ENCODE results near the gene STKLD1. TPM values are rescaled to one million over a fixed set of nuclear protein-coding genes. Genes with fewer than 3 reads are reported as not detected.

STKLD1 gene
- total RNA-seq, 3 donors from 2014 or later (not counting 1 experiment from before 2014, with no cell fraction given), result 0.53 to 2.9 (median 1.1) TPM

GRCh38 chr9:133380734-133381133, 4.6 kb downstream of the STKLD1 start:
- H3K4me1 ChIP-seq (ENCODE audit: control insufficient read depth, insufficient read depth, low read length), result peaks cover 8% of the 10 kb centered on the region
- peaks cover 0 to 4% of the 10 kb centered on the region in 2 donors for H3K4me1 Mint-ChIP-seq
- no peak for DNase-seq
- TF ChIP-seq, protein P1, sequence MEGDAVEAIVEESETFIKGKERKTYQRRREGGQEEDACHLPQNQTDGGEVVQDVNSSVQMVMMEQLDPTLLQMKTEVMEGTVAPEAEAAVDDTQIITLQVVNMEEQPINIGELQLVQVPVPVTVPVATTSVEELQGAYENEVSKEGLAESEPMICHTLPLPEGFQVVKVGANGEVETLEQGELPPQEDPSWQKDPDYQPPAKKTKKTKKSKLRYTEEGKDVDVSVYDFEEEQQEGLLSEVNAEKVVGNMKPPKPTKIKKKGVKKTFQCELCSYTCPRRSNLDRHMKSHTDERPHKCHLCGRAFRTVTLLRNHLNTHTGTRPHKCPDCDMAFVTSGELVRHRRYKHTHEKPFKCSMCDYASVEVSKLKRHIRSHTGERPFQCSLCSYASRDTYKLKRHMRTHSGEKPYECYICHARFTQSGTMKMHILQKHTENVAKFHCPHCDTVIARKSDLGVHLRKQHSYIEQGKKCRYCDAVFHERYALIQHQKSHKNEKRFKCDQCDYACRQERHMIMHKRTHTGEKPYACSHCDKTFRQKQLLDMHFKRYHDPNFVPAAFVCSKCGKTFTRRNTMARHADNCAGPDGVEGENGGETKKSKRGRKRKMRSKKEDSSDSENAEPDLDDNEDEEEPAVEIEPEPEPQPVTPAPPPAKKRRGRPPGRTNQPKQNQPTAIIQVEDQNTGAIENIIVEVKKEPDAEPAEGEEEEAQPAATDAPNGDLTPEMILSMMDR (IDR thresholded peaks at IDR 0.05), result no peak
- no peaks in the 10 kb centered on the region for H3K36me3 ChIP-seq (ENCODE audit: control insufficient read depth, insufficient read depth, low read length)
- H3K4me3 Mint-ChIP-seq, result no peak overlapping the region
- no peaks in the 10 kb centered on the region for H3K27me3 ChIP-seq (ENCODE audit: control insufficient read depth, insufficient read depth, low read length)
- no peaks in the 10 kb centered on the region for H3K9me3 Mint-ChIP-seq
- H3K4me3 ChIP-seq (ENCODE audit: low read length), result no peak overlapping the region
- no peak for ATAC-seq
- H3K36me3 Mint-ChIP-seq, result no peaks in the 10 kb centered on the region
- 95% methylated on average over 3 of the region's 4 CpGs for WGBS (ENCODE audit: insufficient coverage)
- H3K9me3 ChIP-seq (ENCODE audit: control insufficient read depth, insufficient read depth, low read length), result no peaks in the 10 kb centered on the region
- H3K27ac Mint-ChIP-seq, result no peak overlapping the region
- intact Hi-C loops (cut with micrococcal nuclease), result no loop called here
- no peaks in the 10 kb centered on the region for H3K27me3 Mint-ChIP-seq (ENCODE audit: low read depth in 2 of 2)
- no peak overlapping the region for H3K27ac ChIP-seq (ENCODE audit: low read length)

DNA sequence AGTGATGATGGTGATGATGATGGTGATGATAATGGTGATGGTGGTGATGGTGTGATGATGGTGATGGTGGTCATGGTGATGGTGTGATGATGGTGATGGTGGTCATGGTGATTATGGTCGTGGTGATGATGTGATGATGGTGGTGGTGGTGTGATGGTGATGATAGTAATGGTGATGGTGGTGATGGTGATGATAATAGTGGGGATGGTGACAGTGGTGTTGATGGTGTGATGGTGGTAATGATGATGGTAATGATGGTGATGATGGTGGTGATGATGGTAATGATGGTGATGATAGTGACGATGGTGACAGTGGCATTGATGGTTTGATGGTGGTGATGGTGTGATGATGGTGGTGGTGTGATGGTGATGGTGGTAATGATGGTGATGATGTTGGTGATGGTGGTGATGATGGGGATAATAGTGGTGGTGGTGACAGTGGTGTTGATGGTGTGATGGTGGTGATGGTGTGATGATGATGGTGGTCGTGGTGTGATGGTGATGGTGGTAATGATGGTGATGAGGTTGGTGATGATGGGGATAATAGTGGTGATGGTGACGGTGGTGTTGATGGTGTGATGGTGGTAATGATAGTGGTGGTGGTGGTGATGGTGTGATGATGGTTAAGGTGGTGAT, 6.5 kb downstream of the STKLD1 start:
- Mint-ChIP-seq H3K27me3 (ENCODE audit: low read depth in 2 of 2) (no peaks in the 10 kb centered on the region), H3K27ac (no peak overlapping the region), H3K4me1 (no peaks in the 10 kb centered on the region), H3K4me3 (no peak overlapping the region), H3K9me3 (no peaks in the 10 kb centered on the region), H3K36me3 (no peaks in the 10 kb centered on the region)
- Histone ChIP-seq H3K27ac (ENCODE audit: low read length) (no peak overlapping the region), H3K9me3 (ENCODE audit: control insufficient read depth, insufficient read depth, low read length) (no peaks in the 10 kb centered on the region), H3K36me3 (ENCODE audit: control insufficient read depth, insufficient read depth, low read length) (no peaks in the 10 kb centered on the region), H3K4me1 (ENCODE audit: control insufficient read depth, insufficient read depth, low read length) (no peaks in the 10 kb centered on the region), H3K4me3 (ENCODE audit: low read length) (no peak overlapping the region), H3K27me3 (ENCODE audit: control insufficient read depth, insufficient read depth, low read length) (no peaks in the 10 kb centered on the region)
- intact Hi-C loops (cut with micrococcal nuclease), result no loop called here
- TF ChIP-seq, protein P1 (IDR thresholded peaks at IDR 0.05), result no peak
- ATAC-seq (peak in 2 of 3 donors; percentile 47 to 66), DNase-seq (no peak)
- whole genome bisulfite sequencing (ENCODE audit: insufficient coverage), result 61% methylated on average over 4 of the region's 4 CpGs

GRCh38 chr9:133383438-133383837, 7.3 kb downstream of the STKLD1 start:
- ATAC-seq (peak in 1 of 3 donors; percentile 15), DNase-seq (no peak)
- no peak overlapping the region for H3K27ac Mint-ChIP-seq
- Histone ChIP-seq H3K4me1 (ENCODE audit: control insufficient read depth, insufficient read depth, low read length) (no peaks in the 10 kb centered on the region), H3K9me3 (ENCODE audit: control insufficient read depth, insufficient read depth, low read length) (no peaks in the 10 kb centered on the region), H3K36me3 (ENCODE audit: control insufficient read depth, insufficient read depth, low read length) (no peaks in the 10 kb centered on the region), H3K27ac (ENCODE audit: low read length) (no peak overlapping the region), H3K4me3 (ENCODE audit: low read length) (no peak overlapping the region), H3K27me3 (ENCODE audit: control insufficient read depth, insufficient read depth, low read length) (no peaks in the 10 kb centered on the region)
- no peaks in the 10 kb centered on the region for H3K27me3 Mint-ChIP-seq (ENCODE audit: low read depth in 2 of 2)
- TF ChIP-seq, protein P1 (IDR thresholded peaks at IDR 0.05), result no peak
- no peaks in the 10 kb centered on the region for H3K36me3 Mint-ChIP-seq
- H3K4me1 Mint-ChIP-seq, result no peaks in the 10 kb centered on the region
- intact Hi-C loops (cut with micrococcal nuclease), result no loop called here
- no peaks in the 10 kb centered on the region for H3K9me3 Mint-ChIP-seq
- WGBS (ENCODE audit: insufficient coverage), result 85% methylated on average over 3 of the region's 3 CpGs
- no peak overlapping the region for H3K4me3 Mint-ChIP-seq
